Fibroblast of villous mesenchyme (primary cell): Measurements from ENCODE around the gene CCDC33. TPM values are rescaled to one million over a fixed set of nuclear protein-coding genes. Genes with fewer than 3 reads are reported as not detected.

ENCODE experiments used
- DNase-seq: peaks from one replicate; pipeline ENCODE4 v3.0.0-alpha.2; 2010; ENCODE audit warnings: low read depth
- H3K4me3 ChIP-seq: 2 replicates; pipeline ENCODE4 v1.5.1; 2011; ENCODE audit warnings: low read depth, mild to moderate bottlenecking, low read length
- CTCF ChIP-seq: IDR thresholded peaks from 2 replicates; pipeline ENCODE4 v1.5.1; 2012; ENCODE audit warnings: low read depth, mild to moderate bottlenecking, low read length; ENCODE audit not compliant: insufficient read depth
- total RNA-seq: library from RNA; depleted of rRNA; stranded (reverse); fragments of >200 nt; gene quantifications from 2 replicates; pipeline ENCODE4 v1.2.3, GENCODE V29; 2012

The CCDC33 gene
- total RNA-seq, 1 donor, result 0.86 TPM

DNA sequence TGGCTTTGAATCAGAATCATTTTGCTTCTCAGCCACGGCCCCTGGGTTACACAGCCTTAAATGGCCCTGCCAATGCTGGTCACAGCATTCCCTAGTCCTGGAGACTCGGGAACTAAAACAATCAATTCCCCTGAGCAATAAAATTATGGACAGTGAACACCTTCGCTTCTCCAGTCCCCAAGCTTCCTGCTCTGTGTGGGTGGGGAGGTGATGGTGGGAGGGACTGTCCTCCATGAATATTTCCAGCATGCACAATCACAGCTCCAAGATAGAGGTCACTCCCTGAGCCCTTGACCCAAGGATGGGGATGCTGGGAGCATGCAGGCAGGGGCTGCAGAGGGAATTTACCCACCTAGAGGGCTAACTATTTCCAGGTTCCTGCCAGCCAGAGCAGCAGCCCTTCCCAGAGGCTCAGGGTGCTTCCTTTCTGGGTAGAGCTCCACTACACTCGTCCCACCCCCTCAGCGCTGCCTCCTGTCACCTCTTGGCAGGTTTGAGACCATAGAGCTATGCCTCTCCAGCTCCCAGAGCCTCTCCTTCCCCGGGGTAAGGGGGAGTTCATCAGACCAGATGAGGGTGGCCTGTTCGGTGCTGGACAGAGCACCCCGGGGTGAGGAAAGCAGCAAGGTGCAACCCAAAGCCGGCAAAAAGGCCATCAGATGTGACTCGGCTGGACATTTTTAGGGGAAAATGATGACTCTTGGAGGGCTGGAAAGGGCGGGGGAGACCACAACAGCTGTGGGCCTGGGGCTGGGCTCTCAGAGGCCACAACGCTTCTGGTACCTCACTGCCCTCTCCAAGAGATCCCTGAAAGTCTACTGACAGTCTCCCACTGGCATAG is 14.5 kb upstream of the CCDC33 start:
- no peak overlapping the region for H3K4me3 ChIP-seq
- no peak for DNase-seq
- TF ChIP-seq CTCF, result no peak

DNA sequence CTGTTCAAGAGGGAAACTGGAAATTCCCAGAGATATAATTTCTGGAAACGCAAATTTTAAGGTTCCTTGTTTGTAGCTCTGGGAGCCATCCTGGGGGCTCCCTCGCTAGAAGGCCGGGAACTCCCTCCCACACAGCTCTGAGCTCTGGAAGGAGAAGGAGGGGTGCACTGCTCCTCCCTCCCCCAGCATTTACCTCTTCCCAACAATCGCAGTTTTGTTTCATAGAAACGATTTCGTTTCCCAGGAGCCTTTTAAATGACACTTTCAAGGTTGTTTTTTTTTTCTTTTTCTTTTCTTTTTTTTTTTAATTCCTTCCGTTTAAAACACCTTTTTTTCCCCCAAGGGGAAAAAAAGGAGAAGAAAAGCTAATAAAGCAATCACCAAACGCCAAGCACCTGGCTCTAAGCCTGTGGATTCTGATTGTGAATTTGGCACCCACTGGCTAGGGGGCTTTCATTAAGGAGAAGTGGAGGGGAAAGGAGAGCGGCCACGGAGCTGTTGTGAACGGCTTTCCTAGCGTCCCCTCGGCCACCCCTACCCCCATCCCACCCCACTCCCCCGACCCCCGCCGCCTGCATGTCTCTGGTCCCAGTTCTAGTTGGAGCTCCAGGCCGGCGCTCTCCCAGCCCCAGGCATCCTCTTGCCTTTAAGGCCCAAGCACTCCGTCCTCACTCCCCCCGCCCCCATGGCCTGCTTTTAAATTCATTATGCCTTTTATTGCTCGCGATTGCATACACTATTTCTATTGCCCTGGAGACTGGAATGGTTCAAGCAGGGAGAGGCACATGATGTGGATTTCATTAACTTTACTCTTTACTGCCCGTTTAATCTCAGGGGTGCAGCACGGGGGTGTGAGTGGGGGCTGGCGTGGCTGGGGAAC is 13.6 kb upstream of the CCDC33 start:
- TF ChIP-seq CTCF, result no peak
- no peak for DNase-seq
- no peak overlapping the region for H3K4me3 ChIP-seq

GRCh38 chr15:74225928-74226327 is 10.2 kb upstream of the CCDC33 start:
- DNase-seq, result no peak
- TF ChIP-seq CTCF, result no peak
- H3K4me3 ChIP-seq, result no peak overlapping the region

DNA sequence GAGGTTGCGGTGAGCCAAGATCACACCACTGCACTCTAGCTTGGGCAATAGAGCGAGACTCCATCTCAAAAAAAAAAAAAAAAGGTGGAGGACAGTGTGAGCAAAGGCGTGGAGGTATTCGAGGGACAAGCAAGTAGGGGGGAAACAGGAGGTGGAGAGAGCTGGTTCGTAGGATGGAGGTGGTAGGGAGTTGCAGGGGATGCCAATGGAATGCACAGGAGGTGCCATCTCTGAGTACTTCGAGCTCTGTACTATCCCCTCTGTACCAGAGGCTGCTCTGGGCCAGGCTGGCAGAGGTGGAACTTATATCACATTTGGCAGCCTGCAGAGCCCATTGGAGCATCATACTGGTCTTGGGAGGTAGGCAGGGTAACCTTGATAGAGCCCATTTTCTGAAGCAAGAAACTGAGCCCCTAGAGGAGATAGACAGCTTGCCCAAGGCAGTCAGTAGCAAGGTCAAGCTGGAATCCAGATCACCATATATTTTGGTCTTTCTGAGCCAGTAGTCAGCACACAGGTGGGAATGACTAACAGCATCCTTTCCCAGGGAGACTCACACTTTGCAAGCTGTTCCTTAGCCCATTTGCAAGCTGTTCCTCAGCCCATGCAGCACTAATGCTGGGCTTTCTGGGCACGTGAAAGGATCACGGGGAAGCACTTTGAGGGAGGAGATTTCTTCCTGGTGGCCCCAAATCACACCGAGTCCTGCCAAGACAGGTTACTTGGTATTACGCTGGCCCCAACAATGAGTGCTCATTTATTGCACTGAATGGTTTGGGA is 9.2 kb upstream of the CCDC33 start:
- no peak for DNase-seq
- TF ChIP-seq CTCF, result no peak
- no peak overlapping the region for H3K4me3 ChIP-seq

DNA sequence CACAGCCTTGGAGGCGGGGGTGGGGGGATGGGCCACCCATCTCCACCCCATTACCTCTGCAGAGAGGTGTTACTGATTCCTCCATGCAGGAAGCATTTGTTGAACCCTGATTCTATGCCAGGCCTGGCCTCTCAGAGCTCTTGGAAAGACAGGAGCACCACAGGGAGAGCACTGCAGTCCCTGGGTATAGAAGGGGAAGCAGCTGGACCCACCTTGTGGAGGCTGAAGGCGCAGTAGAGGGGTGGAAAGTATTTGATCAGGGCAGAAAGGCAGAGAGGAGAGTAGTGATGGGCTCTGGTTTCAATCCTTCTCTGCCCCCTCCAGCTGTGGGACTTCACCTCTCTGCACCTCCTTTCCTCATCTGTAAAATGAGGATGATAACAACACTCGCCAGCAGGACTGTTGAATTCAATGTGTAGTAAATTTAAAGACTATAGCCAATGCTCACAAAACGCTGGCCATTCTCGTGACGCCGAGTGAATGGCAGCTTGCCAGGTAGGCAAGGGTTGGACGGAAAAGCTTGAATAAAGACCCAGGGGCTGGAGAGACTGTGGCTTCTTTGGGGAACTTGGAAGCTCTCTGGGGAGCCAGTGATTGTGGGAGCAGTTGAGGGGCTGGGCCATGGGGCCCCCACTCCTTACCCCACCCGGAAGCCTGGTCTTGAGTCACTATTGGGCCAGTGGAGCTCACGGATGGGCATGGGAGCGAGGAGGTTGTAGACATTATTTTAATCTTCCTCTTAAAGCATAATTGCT is 8.0 kb upstream of the CCDC33 start:
- H3K4me3 ChIP-seq, result no peak overlapping the region
- DNase-seq, result no peak
- no peak for TF ChIP-seq CTCF

DNA sequence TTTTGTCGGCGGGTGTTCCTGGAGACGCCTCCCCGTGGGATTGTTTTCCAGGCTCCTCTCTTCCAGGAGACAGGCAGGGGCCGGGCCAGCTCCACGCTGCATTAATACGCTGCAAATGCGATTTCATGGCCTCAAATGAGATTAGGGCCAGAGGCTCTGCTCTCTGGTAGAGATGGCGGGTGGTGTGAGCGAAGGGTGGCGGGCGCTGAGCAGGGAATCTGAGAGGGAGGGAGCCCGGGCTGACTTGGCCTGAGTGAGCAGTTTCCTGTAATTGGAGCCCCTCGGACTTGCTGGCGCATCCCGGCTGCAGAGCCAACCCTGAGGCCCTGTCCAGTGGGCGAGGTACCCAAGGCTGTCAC is 7.4 kb upstream of the CCDC33 start:
- no peak overlapping the region for H3K4me3 ChIP-seq
- DNase-seq, result no peak
- no peak for TF ChIP-seq CTCF
